Measurements from ENCODE around the gene KIAA0825. TPM values are rescaled to one million over a fixed set of nuclear protein-coding genes. Genes with fewer than 3 reads are reported as not detected.
A peak's percentile ranks its signal among the peaks of the same experiment; 100 is the strongest.

KIAA0825 gene
- total RNA-seq, 4 donors from 2014 or later = 0.60 to 2.5 (median 1.6) TPM

DNA sequence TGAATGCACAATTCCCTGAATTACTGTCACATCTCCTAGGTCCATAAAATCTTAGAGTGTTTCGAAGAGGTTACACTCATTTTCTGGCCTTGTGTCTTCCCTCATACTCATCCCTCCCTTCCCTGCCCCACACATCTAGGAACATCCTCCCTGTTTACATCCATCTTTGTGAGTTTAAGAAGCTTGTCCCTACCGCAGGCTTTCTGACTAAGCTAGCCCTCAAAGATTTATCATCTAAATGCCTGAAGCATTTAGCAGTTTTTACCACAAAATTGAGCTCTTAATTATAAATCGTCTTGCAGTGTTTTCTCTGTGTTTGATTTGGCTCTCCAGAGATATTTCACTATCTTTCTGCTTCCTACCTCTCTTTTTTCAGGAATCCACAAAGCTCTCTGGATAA is 374.8 kb downstream of the KIAA0825 start:
- no peaks in the 10 kb centered on the region for H3K9me3 ChIP-seq
- in situ Hi-C loops (cut with MboI; ENCODE audit: low sequenced_read_pairs in 4 of 4) = no loop called here
- TF ChIP-seq POLR2A (IDR thresholded peaks at IDR 0.05) = no peak
- TF ChIP-seq, protein P1, sequence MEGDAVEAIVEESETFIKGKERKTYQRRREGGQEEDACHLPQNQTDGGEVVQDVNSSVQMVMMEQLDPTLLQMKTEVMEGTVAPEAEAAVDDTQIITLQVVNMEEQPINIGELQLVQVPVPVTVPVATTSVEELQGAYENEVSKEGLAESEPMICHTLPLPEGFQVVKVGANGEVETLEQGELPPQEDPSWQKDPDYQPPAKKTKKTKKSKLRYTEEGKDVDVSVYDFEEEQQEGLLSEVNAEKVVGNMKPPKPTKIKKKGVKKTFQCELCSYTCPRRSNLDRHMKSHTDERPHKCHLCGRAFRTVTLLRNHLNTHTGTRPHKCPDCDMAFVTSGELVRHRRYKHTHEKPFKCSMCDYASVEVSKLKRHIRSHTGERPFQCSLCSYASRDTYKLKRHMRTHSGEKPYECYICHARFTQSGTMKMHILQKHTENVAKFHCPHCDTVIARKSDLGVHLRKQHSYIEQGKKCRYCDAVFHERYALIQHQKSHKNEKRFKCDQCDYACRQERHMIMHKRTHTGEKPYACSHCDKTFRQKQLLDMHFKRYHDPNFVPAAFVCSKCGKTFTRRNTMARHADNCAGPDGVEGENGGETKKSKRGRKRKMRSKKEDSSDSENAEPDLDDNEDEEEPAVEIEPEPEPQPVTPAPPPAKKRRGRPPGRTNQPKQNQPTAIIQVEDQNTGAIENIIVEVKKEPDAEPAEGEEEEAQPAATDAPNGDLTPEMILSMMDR (IDR thresholded peaks at IDR 0.05 in 4 of 5, conservative IDR thresholded peaks at IDR 0.05 in 1 of 5) = no peak
- no peak overlapping the region for H3K27ac ChIP-seq
- no peaks in the 10 kb centered on the region for H3K36me3 ChIP-seq
- no peak for DNase-seq
- H3K4me1 ChIP-seq = no peaks in the 10 kb centered on the region
- intact Hi-C loops (cut with DNase I; ENCODE audit: low total_unique reads) = no loop called here
- H3K4me3 ChIP-seq = no peak overlapping the region
- H3K27me3 ChIP-seq = no peaks in the 10 kb centered on the region
- no peak for ATAC-seq

GRCh38 chr5:94240993-94241651 is 377.3 kb downstream of the KIAA0825 start:
- no peaks in the 10 kb centered on the region for H3K4me1 ChIP-seq
- in situ Hi-C loops (cut with MboI; ENCODE audit: low sequenced_read_pairs in 4 of 4) = no loop called here
- no peaks in the 10 kb centered on the region for H3K9me3 ChIP-seq
- TF ChIP-seq POLR2A (IDR thresholded peaks at IDR 0.05) = no peak
- TF ChIP-seq, protein P1 (IDR thresholded peaks at IDR 0.05 in 4 of 5, conservative IDR thresholded peaks at IDR 0.05 in 1 of 5) = no peak
- intact Hi-C loops (cut with DNase I; ENCODE audit: low total_unique reads) = no loop called here
- no peak overlapping the region for H3K27ac ChIP-seq
- H3K4me3 ChIP-seq = no peak overlapping the region
- peak; percentile 10 to 17 for DNase-seq
- no peaks in the 10 kb centered on the region for H3K27me3 ChIP-seq
- peak in 1 of 2 donors; percentile 41 for ATAC-seq
- H3K36me3 ChIP-seq = no peaks in the 10 kb centered on the region

DNA sequence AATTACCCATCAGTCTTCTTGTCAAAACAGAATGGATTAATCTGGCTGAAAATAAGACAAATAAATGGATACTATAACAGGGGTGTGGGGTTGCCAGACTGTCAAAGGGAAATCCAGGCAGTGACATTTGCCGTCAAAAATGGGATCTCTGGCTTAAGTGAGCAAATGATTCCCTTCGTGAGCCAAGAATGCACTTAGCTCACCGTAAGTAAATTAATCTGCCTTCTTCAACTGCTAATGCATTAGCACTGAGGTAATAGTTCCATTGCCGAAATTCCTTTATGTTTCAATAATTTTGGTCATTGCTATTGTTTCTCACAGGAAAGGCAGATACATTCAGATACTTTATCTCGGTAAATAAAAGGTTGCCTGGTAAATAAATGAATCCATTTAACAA is 377.8 kb downstream of the KIAA0825 start:
- ATAC-seq (no peak), DNase-seq (no peak)
- no peak overlapping the region for H3K4me3 ChIP-seq
- H3K27me3 ChIP-seq = no peaks in the 10 kb centered on the region
- H3K4me1 ChIP-seq = no peaks in the 10 kb centered on the region
- H3K9me3 ChIP-seq = no peaks in the 10 kb centered on the region
- intact Hi-C loops (cut with DNase I; ENCODE audit: low total_unique reads) = no loop called here
- no peak for TF ChIP-seq POLR2A (IDR thresholded peaks at IDR 0.05)
- TF ChIP-seq, protein P1 (IDR thresholded peaks at IDR 0.05 in 4 of 5, conservative IDR thresholded peaks at IDR 0.05 in 1 of 5) = no peak
- H3K27ac ChIP-seq = no peak overlapping the region
- H3K36me3 ChIP-seq = no peaks in the 10 kb centered on the region
- in situ Hi-C loops (cut with MboI; ENCODE audit: low sequenced_read_pairs in 4 of 4) = no loop called here

DNA sequence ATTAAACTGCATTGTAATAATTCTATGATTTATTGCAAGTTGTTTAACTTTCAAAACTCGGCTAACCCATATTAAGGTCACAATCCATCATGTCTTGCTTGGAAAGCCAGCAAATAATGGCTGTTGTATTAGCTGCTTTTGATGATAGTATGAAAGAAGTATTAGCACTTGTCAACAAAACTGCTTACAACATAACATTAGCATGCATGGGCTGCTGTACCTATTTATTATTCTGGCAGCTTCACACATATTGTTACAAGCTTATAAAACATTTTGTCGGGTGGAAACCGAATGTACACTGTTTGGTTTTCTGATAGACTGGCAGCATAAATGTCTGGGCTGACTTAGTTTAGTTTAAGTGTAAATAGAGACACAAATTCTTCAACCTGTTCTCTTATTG is 378.3 kb downstream of the KIAA0825 start:
- ATAC-seq (no peak), DNase-seq (no peak)
- Histone ChIP-seq H3K27me3 (no peaks in the 10 kb centered on the region), H3K4me3 (no peak overlapping the region), H3K27ac (no peak overlapping the region), H3K9me3 (no peaks in the 10 kb centered on the region), H3K4me1 (no peaks in the 10 kb centered on the region), H3K36me3 (no peaks in the 10 kb centered on the region)
- no peak for TF ChIP-seq POLR2A (IDR thresholded peaks at IDR 0.05)
- TF ChIP-seq, protein P1 (IDR thresholded peaks at IDR 0.05 in 4 of 5, conservative IDR thresholded peaks at IDR 0.05 in 1 of 5) = no peak
- in situ Hi-C loops (cut with MboI; ENCODE audit: low sequenced_read_pairs in 4 of 4) (no loop called here), intact Hi-C loops (cut with DNase I; ENCODE audit: low total_unique reads) (no loop called here)

DNA sequence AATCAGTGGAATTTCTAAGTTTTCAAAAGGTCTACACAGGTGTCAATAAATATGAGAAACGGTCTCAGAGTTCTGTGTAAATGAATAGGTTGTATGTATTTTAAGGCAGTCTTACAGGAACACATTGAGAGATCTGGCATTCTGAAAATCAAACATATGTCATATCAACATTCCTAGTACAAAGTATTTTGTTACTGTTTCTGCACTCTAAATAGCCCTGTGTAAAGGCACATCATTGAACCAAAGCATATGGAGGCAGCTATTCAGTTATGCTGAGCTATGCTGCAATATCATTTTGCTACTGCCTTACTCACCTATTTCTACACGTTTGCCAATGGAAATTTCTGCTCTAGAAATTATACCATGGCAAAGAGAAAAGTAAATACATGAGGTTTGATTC is 379.1 kb downstream of the KIAA0825 start:
- in situ Hi-C loops (cut with MboI; ENCODE audit: low sequenced_read_pairs in 4 of 4) (no loop called here), intact Hi-C loops (cut with DNase I; ENCODE audit: low total_unique reads) (no loop called here)
- Histone ChIP-seq H3K4me1 (no peaks in the 10 kb centered on the region), H3K27ac (no peak overlapping the region), H3K4me3 (no peak overlapping the region), H3K27me3 (no peaks in the 10 kb centered on the region), H3K9me3 (no peaks in the 10 kb centered on the region), H3K36me3 (no peaks in the 10 kb centered on the region)
- DNase-seq (no peak), ATAC-seq (no peak)
- TF ChIP-seq, protein P1 (IDR thresholded peaks at IDR 0.05 in 4 of 5, conservative IDR thresholded peaks at IDR 0.05 in 1 of 5) = no peak
- no peak for TF ChIP-seq POLR2A (IDR thresholded peaks at IDR 0.05)
